Measurements from ENCODE around the gene SAMM50.

- TF ChIP-seq POLR2AphosphoS5 (IDR thresholded peaks at IDR 0.05; ENCODE audit: insufficient read depth in 1 of 2, low read depth in 1 of 2), result no peak
- TF ChIP-seq, protein P1, sequence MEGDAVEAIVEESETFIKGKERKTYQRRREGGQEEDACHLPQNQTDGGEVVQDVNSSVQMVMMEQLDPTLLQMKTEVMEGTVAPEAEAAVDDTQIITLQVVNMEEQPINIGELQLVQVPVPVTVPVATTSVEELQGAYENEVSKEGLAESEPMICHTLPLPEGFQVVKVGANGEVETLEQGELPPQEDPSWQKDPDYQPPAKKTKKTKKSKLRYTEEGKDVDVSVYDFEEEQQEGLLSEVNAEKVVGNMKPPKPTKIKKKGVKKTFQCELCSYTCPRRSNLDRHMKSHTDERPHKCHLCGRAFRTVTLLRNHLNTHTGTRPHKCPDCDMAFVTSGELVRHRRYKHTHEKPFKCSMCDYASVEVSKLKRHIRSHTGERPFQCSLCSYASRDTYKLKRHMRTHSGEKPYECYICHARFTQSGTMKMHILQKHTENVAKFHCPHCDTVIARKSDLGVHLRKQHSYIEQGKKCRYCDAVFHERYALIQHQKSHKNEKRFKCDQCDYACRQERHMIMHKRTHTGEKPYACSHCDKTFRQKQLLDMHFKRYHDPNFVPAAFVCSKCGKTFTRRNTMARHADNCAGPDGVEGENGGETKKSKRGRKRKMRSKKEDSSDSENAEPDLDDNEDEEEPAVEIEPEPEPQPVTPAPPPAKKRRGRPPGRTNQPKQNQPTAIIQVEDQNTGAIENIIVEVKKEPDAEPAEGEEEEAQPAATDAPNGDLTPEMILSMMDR (IDR thresholded peaks at IDR 0.05), result no peak
Measured at GRCh38 chr22:44005524-44005923, 50.3 kb downstream of the SAMM50 start.
